H1 (cell line): Measurements from ENCODE around the gene NLGN4Y. TPM values are rescaled to one million over a fixed set of nuclear protein-coding genes. Genes with fewer than 3 reads are reported as not detected.

Experiments used
- ATF2 ChIP-seq: IDR thresholded peaks from 2 replicates; pipeline ENCODE4 v1.6.1; 2012; ENCODE audit warnings: low read length, inconsistent platforms
- CREB1 ChIP-seq: IDR thresholded peaks from 2 replicates; pipeline ENCODE4 v1.6.1; 2012; ENCODE audit warnings: inconsistent platforms
- E2F6 ChIP-seq: IDR thresholded peaks from 2 replicates; pipeline ENCODE4 v1.6.1; 2012; ENCODE audit warnings: inconsistent platforms
- HDAC6 ChIP-seq: IDR thresholded peaks from one replicate; pipeline ENCODE4 v1.7.1; 2012; ENCODE audit warnings: low read depth, mild to moderate bottlenecking, inconsistent platforms, low read length, moderate library complexity
- JUN ChIP-seq: IDR thresholded peaks from 2 replicates; pipeline ENCODE4 v1.6.1; 2011; ENCODE audit warnings: low read depth, mild to moderate bottlenecking, improper control_type of control experiment, low read length
- RNF2 ChIP-seq: fragments of 200-900, 300-1000 bp; sonication (generic); IDR thresholded peaks from 2 replicates; pipeline ENCODE4 v1.7.1; 2016; ENCODE audit warnings: borderline replicate concordance, low read depth, mild to moderate bottlenecking, antibody characterized with exemption, low read length; ENCODE audit not compliant: poor library complexity, severe bottlenecking; ENCODE audit errors: missing control alignments
- TEAD4 ChIP-seq: IDR thresholded peaks from 2 replicates; pipeline ENCODE4 v1.6.1; 2012; ENCODE audit warnings: low read depth, low read length, inconsistent platforms, mixed read lengths
- YY1 ChIP-seq: IDR thresholded peaks from 2 replicates; pipeline ENCODE4 v1.6.1; 2011; ENCODE audit warnings: low read depth, mild to moderate bottlenecking, low read length
- ZNF274 ChIP-seq: IDR thresholded peaks from 2 replicates; pipeline ENCODE4 v1.7.0; 2012; ENCODE audit warnings: low read length, borderline replicate concordance; ENCODE audit errors: extremely low read depth
- polyA plus RNA-seq, 7 experiments: library from polyadenylated mRNA; depleted of rRNA in 3 of 7; stranded (reverse) in 5 of 7; unstranded in 2 of 7; fragments of >200 nt in 5 of 7; fragments of 200-250 nt in 2 of 7; gene quantifications; 1 replicate in 5 of 7; 2 replicates in 1 of 7; 4 replicates in 1 of 7; pipeline versions ENCODE4 v1.2.1 to v1.2.3, GENCODE V29; 2011 to 2013; ENCODE audit warnings: missing spikeins in 2 of 7, mixed read lengths in 2 of 7
- total RNA-seq: library from RNA; stranded (reverse); fragmentation: NEBNext Ultra II Directional; extraction: Animal tissue kit (Norgen Biotek cat#: 25700); gene quantifications from 2 replicates; pipeline ENCODE4 v1.2.1, GENCODE V29; 2021

NLGN4Y gene
- total and polyA plus RNA-seq, 2 of the 8 experiments (the other 6 are each of a cell fraction or from before 2014, with no cell fraction given), result 35.7 to 51.3 TPM

DNA sequence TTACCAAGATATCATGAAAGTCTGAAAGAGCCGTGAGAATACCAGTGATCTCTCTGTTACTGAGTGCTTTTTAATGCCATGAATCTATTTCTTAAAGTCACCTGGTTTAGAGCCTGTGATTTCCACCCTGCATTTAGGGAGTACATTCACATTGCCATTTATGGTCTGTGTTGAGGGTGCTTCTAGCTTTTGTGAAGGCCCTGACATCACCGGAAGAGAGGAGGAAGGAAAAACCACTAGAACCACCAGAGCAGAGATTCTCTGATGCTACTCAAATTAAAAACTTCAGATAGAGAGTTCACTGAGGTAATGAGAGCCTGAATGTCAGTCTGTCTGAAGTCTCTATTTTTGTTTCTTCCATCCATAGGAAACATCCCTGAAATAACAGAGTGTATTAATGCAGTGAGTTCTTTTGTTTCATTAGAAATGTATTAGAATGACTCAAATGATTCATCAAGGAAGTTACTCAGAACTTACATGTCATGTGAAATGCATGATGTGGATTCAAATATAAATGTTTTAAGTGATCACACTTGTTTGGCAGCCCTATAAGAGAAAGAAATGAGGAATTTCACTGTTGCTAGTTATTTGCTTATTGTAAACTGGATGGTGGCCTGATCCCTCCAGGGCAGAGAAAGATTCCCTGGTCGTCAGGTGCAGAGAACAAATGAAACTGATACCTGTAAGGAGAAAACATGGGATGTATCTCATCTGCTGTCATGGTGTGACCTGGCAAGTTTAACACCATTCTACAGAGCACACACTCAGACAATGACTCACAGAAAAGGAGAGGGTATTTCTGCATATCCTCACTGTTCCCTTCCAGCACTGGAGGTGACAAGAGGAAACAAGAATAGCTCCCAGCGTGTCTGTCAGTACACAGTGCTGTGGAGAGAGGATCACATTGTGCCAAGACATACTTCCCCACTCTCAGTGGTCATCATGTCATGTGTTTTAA is 310.1 kb downstream of the NLGN4Y start (continued):
- TF ChIP-seq ATF2 (no peak), ZNF274 (no peak), HDAC6 (no peak), RNF2 (no peak), CREB1 (no peak), YY1 (no peak), JUN (no peak), TEAD4 (no peak), E2F6 (no peak)
